ENCODE data around the gene ZNF608.

The ZNF608 gene

GRCh38 chr5:124719113-124719967 lies 27.1 kb downstream of the ZNF608 start:
- DNase-seq (ENCODE audit: low read depth in 3 of 3) = no peak

DNA sequence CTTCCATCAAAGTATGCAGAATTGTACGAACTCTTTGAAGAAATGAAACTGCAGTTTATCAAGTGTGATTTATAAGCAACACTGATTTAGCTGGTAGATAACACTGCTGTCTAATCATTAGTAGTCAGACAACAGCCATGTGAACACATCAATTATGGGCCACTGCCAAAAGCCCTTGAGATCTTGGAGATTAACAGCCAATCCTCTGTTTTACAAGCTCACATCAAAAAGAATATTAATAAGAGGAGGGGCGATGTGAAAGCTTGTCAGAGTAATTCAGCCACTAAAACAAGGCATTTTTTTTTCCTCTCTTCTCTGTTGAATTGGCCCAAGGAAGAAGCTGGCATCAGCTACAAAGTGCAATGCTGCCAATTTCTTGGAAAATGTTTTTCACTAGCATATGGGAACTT lies 28.1 kb downstream of the ZNF608 start:
- no peak for DNase-seq (ENCODE audit: low read depth in 3 of 3)

DNA sequence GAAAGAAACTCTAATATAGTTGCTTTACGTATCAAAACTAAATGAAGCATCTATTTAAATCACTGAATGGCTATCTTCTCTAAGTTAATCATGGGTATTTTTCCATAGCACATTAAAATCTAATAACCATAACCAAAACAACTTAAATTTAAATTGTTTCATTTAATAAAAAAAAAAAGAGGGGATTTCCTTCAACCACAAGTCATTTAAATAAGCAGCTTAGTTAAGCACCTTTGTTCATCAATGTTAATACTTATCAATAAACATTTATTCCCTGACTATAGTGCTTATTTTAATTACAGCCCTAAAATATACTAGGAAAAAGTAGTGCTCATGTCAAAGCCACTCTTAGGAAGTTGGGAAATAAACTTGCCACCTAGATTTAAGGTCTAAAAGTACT lies 30.3 kb downstream of the ZNF608 start:
- no peak for DNase-seq (ENCODE audit: low read depth in 3 of 3)

DNA sequence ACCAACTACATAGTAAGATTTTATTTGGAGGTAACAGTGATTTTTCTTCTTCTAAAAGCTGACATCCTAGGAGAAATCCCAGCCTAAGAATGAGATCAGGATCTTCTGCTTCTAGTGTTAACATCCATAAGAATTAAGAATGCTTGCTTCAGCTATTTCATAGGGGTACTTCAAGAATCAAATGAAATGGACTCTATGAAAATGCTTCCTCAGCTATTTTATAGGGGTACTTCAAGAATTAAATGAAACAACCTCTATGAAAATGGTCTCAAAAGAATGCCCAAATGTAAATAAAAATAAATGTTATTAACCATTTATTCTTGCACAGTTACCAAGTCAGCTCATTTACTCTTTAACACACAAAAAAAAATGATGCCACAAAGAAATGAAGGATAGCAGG lies 31.5 kb downstream of the ZNF608 start:
- no peak for DNase-seq (ENCODE audit: low read depth in 3 of 3)

DNA sequence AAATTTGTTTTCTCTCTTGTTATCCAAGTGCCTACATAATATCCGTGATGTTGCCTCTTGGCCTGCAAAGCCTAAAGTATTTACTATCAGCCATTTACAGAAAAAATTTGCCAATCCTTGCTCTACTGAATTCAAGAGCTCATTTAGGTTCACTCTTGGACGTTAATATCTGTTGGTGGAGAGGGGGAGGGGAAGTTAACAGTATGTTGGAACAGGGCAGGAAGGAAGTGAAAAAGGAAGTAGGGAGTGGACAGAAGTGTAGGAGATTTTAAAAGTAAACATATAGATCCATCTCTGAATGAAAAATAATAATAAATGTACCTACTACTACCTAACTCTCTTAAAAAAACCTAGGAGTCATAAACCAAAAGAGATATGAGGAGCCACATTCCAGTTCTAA lies 32.8 kb downstream of the ZNF608 start:
- DNase-seq (ENCODE audit: low read depth in 3 of 3) = no peak

- no peak for DNase-seq (ENCODE audit: low read depth in 3 of 3)
Measured at GRCh38 chr5:124712731-124713305, 33.6 kb downstream of the ZNF608 start.

DNA sequence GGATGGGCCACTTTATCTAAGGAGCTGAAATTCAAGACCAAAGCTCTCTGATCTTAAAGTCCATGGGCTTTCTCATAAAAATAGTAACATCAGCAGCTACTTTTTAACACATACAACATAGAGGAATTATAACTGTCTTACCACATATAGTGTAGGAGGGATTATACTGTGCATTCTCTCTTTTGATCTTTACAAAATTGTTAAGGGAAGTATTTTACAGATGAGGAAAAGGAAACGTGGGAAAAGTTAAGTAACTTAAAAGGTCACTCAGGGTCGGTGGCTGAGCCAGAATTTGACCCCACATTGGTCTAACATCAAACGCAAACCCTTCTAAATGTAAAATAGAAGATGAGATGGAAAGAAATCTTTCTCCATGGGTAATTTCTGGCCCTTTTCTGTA lies 38.4 kb downstream of the ZNF608 start:
- DNase-seq (ENCODE audit: low read depth in 3 of 3) = no peak

GRCh38 chr5:124707520-124707919 lies 38.9 kb downstream of the ZNF608 start:
- DNase-seq (ENCODE audit: low read depth in 3 of 3) = no peak

DNA sequence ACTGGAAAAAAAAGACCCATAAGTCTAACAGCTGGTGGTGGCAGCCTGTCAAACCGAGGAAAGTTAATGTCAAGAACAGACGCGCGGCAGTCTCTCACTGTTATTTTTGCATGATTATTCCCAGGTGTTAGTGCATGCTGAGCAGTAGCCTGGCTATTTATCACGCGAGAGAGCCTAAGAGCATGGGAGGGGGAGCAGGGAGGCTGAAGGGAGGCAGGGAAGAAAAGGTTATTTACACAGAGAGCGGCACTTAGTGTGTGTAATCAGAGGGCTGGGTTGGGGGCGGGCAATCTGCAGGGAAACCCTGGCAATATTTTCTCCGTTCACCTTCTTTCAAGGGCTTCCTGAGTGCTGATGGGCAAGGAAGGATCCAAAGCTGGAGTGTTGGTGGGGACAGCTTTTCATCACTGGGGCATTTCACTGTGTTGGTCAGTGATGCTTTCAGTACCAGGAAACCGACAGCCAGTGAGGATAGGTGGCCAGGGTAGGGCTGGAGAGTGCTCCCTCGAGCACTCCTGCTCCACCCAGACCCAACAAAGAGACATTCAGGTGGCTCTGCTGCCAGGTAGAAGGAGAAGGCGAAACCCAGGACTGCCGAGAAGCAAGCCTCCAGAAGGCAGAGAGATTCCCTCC lies 39.6 kb downstream of the ZNF608 start:
- DNase-seq (ENCODE audit: low read depth in 3 of 3) = no peak

DNA sequence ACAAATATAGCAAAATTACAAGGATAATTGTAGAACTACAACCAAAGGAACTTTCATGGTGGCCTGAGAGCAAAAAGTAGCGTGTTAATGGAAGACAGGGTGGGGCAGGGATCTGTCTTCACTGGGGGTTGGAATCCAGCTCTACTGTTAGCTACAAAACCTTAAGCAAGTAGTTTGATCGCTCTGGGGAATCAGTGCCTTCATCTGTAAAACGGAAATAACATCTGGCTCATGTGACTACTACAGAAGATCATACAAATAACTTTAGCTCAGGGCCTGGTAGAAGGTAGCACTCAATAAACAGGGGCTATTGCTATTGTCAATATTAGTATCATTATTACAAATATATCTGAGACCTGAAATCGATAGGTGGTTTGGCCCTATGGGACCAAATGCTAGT lies 40.4 kb downstream of the ZNF608 start:
- no peak for DNase-seq (ENCODE audit: low read depth in 3 of 3)

DNA sequence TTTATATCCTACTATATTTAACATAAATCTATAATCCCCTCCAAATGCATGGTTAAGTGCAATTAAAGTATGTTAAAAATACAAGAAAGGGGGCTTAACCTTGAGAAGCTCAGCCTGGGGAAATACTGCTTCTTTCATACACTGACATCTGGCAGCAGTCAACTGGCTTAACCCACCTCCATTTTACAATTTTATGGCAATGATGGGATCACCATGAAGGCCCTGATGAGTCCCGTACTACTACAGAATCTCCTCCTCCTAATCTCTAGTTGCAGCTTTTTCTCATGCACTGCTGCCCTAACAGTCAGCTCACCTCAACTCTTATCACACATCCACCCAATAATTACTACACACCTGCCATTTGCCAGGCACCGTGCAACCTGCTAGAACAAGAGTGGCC lies 40.9 kb downstream of the ZNF608 start:
- no peak for DNase-seq (ENCODE audit: low read depth in 3 of 3)

- DNase-seq (ENCODE audit: low read depth in 3 of 3) = no peak
Measured at GRCh38 chr5:124704594-124705284, 41.7 kb downstream of the ZNF608 start.

DNA sequence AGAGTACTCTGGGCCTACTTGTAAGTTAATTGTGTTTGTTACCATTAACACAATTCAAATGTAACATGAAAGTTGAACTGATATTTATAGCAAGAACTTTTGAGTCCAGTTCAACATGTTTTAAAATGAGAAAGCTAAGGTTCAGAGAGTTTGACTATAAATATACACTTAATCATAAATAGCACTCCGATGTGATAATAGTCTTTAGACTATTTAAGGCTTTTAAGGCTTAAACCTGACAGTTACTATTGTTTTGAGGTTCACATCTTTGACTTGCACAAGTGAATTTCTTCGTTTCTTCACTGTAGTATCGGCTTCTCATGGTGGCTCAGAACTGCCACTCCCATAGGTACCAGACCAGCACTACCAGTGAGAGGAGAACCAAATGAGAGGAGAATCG lies 42.4 kb downstream of the ZNF608 start:
- DNase-seq (ENCODE audit: low read depth in 3 of 3) = no peak

DNA sequence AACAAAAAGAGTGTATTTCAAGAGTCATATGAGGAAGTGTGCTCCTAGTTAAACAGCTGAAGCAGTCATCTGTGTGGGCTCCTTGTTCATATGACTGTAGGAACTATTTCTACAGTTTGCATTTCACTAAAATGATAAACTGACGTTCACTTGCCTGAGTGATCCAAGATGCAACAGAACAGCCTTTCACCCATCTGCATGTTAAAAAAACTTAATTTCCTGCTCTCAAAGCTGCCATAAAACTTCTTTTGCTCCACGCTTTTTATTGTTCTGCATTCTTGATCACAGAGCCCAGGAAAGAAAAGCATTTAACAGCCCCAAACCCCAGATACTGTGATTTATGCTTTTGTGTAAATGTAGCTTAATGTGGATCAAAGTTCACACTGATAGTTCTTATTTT lies 43.9 kb downstream of the ZNF608 start:
- DNase-seq (ENCODE audit: low read depth in 3 of 3) = no peak

GRCh38 chr5:124701873-124702425 lies 44.5 kb downstream of the ZNF608 start:
- no peak for DNase-seq (ENCODE audit: low read depth in 3 of 3)

DNA sequence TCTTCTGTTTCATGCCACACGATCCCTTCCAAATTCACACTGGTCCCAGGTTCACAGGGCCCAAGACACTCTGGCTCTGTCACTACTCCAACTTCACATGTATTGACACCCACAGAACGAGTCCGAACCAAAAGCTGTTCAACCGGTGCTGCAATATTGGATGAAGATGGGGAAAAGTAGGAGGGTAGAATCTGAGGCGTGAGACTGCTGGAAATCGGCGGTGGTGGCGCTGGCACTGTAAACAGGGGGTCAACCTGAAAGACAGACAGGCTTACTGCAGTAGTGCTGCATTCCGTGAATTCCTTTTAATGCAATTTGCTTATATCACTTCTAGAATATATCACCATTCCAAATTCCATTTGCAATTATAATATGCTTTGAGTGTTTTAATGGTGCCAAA lies 45.4 kb downstream of the ZNF608 start:
- no peak for DNase-seq (ENCODE audit: low read depth in 3 of 3)

- no peak for DNase-seq (ENCODE audit: low read depth in 3 of 3)
Measured at GRCh38 chr5:124700333-124700732, 46.1 kb downstream of the ZNF608 start.

GRCh38 chr5:124698770-124699169 lies 47.7 kb downstream of the ZNF608 start:
- DNase-seq (ENCODE audit: low read depth in 3 of 3) = no peak

DNA sequence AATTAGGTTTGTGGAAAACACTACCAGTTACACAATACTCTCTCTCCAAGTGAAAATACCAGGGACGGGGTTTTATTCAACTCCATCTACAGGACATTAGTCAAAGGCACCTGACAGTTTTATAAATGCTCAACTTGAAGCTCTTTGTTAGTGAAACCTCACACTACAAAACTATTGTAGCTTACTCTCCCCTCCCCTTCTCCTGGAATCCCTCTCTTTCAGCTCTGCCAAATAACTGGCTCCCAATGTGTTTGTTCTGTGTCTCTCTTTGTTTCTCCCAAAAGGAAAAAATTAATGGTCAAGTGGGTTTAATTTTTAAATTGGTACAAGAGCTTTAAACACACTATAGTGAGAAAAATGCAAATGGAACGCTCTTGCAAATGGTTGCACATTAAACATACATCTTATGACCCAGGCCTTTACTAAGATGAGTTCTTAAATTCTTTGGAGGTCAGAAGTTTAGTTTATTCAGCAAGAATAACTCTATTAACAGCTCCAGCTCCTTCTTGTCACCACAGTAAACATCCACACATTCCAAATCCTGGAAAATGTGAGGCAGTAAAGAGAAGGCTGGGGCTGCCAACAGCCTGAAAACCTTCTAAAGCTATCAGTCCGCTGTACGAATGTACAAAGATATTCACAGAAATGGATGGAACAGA lies 48.4 kb downstream of the ZNF608 start:
- DNase-seq (ENCODE audit: low read depth in 3 of 3) = no peak

GRCh38 chr5:124697501-124697900 lies 48.9 kb downstream of the ZNF608 start:
- DNase-seq (ENCODE audit: low read depth in 3 of 3) = no peak

GRCh38 chr5:124696898-124697297 lies 49.5 kb downstream of the ZNF608 start:
- DNase-seq (ENCODE audit: low read depth in 3 of 3) = no peak
